ENCODE data around the gene CEP170. TPM values are rescaled to one million over a fixed set of nuclear protein-coding genes. Genes with fewer than 3 reads are reported as not detected.

Gene CEP170
- total and polyA plus RNA-seq, 2 experiments from 2014 or later: 93.1 to 104 TPM

DNA sequence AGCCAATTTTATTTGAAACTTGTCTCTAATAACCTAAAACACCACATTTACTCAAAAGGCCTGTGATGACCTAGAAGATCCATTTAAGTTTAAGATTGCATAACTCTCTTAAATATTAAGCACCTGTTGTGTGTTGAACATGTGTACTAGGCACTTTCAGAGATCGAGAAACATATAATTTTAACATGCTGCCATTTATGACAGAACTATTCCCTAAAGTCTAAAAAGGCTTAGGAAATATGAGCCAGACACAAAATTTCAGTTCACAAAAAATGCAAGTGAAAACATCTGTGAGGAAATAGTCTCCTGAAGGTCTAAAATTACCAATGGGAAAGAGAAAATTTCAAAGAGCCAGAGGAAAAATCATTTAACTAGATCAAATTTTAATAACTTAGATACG, 37.7 kb downstream of the CEP170 start:
- Histone ChIP-seq H3K4me1 (ENCODE audit: insufficient read depth) (peaks cover 3% of the 10 kb centered on the region; the same call in 1 of the 2 replicates), H2AFZ (no peak overlapping the region), H4K20me1 (replicated peaks; ENCODE audit: insufficient read depth) (peaks cover 3% of the 10 kb centered on the region; the same call in 1 of the 2 replicates), H3K27me3 (ENCODE audit: insufficient read depth) (no peaks in the 10 kb centered on the region), H3F3A (replicated peaks; ENCODE audit: low read depth) (no peaks in the 10 kb centered on the region), H3K27ac (ENCODE audit: low read depth) (no peak overlapping the region), H3K36me3 (ENCODE audit: insufficient read depth) (peaks cover 6% of the 10 kb centered on the region; the same call in 1 of the 2 replicates), H3K9me2 (ENCODE audit: insufficient read depth) (no peaks in the 10 kb centered on the region), H3K4me2 (no peak overlapping the region), H3K79me2 (replicated peaks; ENCODE audit: insufficient read depth) (peaks cover 69% of the 10 kb centered on the region), H3K4me3 (no peak overlapping the region)
- Mint-ChIP-seq H3K27me3 (ENCODE audit: insufficient read depth, low read depth, poor library complexity) (no peaks in the 10 kb centered on the region), H3K9me3 (0 out of 3 replicates have a peak, but pooled peaks cover 3% of the 10 kb centered on the region), H3K4me3 (no peak overlapping the region), H3K4me1 (peaks cover 28% of the 10 kb centered on the region), H3K27ac (peak overlapping the region; percentile 38; the same call in 1 of the 2 replicates), H3K36me3 (ENCODE audit: low read depth) (peaks cover 56% of the 10 kb centered on the region)
- DNase-seq (ENCODE audit: low spot score): no peak
- no peak for TF ChIP-seq NANOG (IDR thresholded peaks at IDR 0.05; ENCODE audit: borderline replicate concordance)
- no peak for TF ChIP-seq ZNF331 (CRISPR knock-in tag; IDR thresholded peaks at IDR 0.05; ENCODE audit: low read depth)
- TF ChIP-seq, protein P1, sequence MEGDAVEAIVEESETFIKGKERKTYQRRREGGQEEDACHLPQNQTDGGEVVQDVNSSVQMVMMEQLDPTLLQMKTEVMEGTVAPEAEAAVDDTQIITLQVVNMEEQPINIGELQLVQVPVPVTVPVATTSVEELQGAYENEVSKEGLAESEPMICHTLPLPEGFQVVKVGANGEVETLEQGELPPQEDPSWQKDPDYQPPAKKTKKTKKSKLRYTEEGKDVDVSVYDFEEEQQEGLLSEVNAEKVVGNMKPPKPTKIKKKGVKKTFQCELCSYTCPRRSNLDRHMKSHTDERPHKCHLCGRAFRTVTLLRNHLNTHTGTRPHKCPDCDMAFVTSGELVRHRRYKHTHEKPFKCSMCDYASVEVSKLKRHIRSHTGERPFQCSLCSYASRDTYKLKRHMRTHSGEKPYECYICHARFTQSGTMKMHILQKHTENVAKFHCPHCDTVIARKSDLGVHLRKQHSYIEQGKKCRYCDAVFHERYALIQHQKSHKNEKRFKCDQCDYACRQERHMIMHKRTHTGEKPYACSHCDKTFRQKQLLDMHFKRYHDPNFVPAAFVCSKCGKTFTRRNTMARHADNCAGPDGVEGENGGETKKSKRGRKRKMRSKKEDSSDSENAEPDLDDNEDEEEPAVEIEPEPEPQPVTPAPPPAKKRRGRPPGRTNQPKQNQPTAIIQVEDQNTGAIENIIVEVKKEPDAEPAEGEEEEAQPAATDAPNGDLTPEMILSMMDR (conservative IDR thresholded peaks at IDR 0.05; ENCODE audit: low read depth in 2 of 2): no peak
- TF ChIP-seq ETS1 (IDR thresholded peaks at IDR 0.05): no peak
- TF ChIP-seq CREB1 (CRISPR knock-in tag; IDR thresholded peaks at IDR 0.05; ENCODE audit: low read depth): no peak
- no peak for ATAC-seq

GRCh38 chr1:243216741-243217140, 38.3 kb downstream of the CEP170 start:
- H2AFZ ChIP-seq: no peak overlapping the region
- H3K36me3 Mint-ChIP-seq (ENCODE audit: low read depth): peaks cover 53% of the 10 kb centered on the region
- no peak overlapping the region for H3K27ac Mint-ChIP-seq
- no peak overlapping the region for H3K4me3 ChIP-seq
- no peaks in the 10 kb centered on the region for H3K27me3 ChIP-seq (ENCODE audit: insufficient read depth)
- peaks cover 63% of the 10 kb centered on the region for H3K79me2 ChIP-seq (replicated peaks; ENCODE audit: insufficient read depth)
- H4K20me1 ChIP-seq (replicated peaks; ENCODE audit: insufficient read depth): no peaks in the 10 kb centered on the region; the same call in 1 of the 2 replicates
- peaks cover 3% of the 10 kb centered on the region; the same call in 1 of the 2 replicates for H3K4me1 ChIP-seq (ENCODE audit: insufficient read depth)
- H3K36me3 ChIP-seq (ENCODE audit: insufficient read depth): peaks cover 5% of the 10 kb centered on the region; the same call in 1 of the 2 replicates
- H3K4me2 ChIP-seq: no peak overlapping the region
- peaks cover 28% of the 10 kb centered on the region for H3K4me1 Mint-ChIP-seq
- H3K27me3 Mint-ChIP-seq (ENCODE audit: insufficient read depth, low read depth, poor library complexity): no peaks in the 10 kb centered on the region
- H3K27ac ChIP-seq (ENCODE audit: low read depth): no peak overlapping the region
- H3K9me2 ChIP-seq (ENCODE audit: insufficient read depth): no peaks in the 10 kb centered on the region
- H3F3A ChIP-seq (replicated peaks; ENCODE audit: low read depth): no peaks in the 10 kb centered on the region
- no peak for DNase-seq (ENCODE audit: low spot score)
- 0 out of 3 replicates have a peak, but pooled peaks cover 3% of the 10 kb centered on the region for H3K9me3 Mint-ChIP-seq
- no peak overlapping the region for H3K4me3 Mint-ChIP-seq
- no peak for ATAC-seq
- TF ChIP-seq POLR2AphosphoS5 (IDR thresholded peaks at IDR 0.05; ENCODE audit: low read depth) (no peak), EZH2 (IDR thresholded peaks at IDR 0.05; ENCODE audit: low read depth, unreplicated experiment) (no peak), ZNF331 (CRISPR knock-in tag; IDR thresholded peaks at IDR 0.05; ENCODE audit: low read depth) (no peak), EZH2phosphoT487 (IDR thresholded peaks at IDR 0.05; ENCODE audit: unreplicated experiment) (no peak), NANOG (IDR thresholded peaks at IDR 0.05; ENCODE audit: borderline replicate concordance) (no peak), STAT1 (IDR thresholded peaks at IDR 0.05; ENCODE audit: unreplicated experiment) (no peak)
- TF ChIP-seq, protein P2, sequence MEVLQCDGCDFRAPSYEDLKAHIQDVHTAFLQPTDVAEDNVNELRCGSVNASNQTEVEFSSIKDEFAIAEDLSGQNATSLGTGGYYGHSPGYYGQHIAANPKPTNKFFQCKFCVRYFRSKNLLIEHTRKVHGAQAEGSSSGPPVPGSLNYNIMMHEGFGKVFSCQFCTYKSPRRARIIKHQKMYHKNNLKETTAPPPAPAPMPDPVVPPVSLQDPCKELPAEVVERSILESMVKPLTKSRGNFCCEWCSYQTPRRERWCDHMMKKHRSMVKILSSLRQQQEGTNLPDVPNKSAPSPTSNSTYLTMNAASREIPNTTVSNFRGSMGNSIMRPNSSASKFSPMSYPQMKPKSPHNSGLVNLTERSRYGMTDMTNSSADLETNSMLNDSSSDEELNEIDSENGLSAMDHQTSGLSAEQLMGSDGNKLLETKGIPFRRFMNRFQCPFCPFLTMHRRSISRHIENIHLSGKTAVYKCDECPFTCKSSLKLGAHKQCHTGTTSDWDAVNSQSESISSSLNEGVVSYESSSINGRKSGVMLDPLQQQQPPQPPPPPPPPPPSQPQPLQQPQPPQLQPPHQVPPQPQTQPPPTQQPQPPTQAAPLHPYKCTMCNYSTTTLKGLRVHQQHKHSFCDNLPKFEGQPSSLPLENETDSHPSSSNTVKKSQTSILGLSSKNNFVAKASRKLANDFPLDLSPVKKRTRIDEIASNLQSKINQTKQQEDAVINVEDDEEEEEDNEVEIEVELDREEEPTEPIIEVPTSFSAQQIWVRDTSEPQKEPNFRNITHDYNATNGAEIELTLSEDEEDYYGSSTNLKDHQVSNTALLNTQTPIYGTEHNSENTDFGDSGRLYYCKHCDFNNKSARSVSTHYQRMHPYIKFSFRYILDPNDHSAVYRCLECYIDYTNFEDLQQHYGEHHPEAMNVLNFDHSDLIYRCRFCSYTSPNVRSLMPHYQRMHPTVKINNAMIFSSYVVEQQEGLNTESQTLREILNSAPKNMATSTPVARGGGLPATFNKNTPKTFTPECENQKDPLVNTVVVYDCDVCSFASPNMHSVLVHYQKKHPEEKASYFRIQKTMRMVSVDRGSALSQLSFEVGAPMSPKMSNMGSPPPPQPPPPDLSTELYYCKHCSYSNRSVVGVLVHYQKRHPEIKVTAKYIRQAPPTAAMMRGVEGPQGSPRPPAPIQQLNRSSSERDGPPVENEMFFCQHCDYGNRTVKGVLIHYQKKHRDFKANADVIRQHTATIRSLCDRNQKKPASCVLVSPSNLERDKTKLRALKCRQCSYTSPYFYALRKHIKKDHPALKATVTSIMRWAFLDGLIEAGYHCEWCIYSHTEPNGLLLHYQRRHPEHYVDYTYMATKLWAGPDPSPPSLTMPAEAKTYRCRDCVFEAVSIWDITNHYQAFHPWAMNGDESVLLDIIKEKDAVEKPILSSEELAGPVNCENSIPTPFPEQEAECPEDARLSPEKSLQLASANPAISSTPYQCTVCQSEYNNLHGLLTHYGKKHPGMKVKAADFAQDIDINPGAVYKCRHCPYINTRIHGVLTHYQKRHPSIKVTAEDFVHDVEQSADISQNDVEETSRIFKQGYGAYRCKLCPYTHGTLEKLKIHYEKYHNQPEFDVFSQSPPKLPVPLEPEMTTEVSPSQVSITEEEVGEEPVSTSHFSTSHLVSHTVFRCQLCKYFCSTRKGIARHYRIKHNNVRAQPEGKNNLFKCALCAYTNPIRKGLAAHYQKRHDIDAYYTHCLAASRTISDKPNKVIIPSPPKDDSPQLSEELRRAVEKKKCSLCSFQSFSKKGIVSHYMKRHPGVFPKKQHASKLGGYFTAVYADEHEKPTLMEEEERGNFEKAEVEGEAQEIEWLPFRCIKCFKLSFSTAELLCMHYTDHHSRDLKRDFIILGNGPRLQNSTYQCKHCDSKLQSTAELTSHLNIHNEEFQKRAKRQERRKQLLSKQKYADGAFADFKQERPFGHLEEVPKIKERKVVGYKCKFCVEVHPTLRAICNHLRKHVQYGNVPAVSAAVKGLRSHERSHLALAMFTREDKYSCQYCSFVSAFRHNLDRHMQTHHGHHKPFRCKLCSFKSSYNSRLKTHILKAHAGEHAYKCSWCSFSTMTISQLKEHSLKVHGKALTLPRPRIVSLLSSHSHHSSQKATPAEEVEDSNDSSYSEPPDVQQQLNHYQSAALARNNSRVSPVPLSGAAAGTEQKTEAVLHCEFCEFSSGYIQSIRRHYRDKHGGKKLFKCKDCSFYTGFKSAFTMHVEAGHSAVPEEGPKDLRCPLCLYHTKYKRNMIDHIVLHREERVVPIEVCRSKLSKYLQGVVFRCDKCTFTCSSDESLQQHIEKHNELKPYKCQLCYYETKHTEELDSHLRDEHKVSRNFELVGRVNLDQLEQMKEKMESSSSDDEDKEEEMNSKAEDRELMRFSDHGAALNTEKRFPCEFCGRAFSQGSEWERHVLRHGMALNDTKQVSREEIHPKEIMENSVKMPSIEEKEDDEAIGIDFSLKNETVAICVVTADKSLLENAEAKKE (CRISPR knock-in tag; IDR thresholded peaks at IDR 0.05): no peak

Measured in GM23338 (cell line).